ENCODE data around the gene TRIL. TPM values are rescaled to one million over a fixed set of nuclear protein-coding genes. Genes with fewer than 3 reads are reported as not detected.

The TRIL gene
- total RNA-seq, 1 donor from 2014 or later = 6.4 TPM

DNA sequence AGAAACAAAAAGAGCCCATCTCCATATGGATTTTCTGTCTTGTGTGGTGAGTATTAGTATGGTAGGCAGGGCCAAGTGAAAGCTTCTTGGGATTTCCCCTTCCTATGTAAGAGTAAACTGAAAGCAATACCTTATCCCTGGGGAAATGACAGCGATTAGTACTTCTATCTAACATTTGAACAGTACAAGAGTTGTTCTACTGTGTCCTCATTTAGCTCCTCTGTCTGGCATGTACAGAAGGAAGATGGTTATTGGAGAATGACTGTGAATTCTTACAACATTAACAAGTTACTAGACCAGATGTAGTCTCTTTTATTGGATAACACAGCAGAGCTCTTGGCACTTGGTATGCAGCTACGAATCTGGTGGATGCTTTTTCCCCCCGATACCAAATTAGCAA, 17.9 kb upstream of the TRIL start:
- ATAC-seq = no peak
- Histone ChIP-seq H3K36me3 (no peaks in the 10 kb centered on the region), H3K27ac (no peak overlapping the region), H3K9me3 (peaks cover 21% of the 10 kb centered on the region), H3K27me3 (ENCODE audit: low read depth) (no peaks in the 10 kb centered on the region), H3K4me3 (no peak overlapping the region), H3K4me1 (peaks cover 3% of the 10 kb centered on the region)
- DNase-seq = no peak
- intact Hi-C loops (cut with DNase I) = no loop called here
- TF ChIP-seq, protein P1, sequence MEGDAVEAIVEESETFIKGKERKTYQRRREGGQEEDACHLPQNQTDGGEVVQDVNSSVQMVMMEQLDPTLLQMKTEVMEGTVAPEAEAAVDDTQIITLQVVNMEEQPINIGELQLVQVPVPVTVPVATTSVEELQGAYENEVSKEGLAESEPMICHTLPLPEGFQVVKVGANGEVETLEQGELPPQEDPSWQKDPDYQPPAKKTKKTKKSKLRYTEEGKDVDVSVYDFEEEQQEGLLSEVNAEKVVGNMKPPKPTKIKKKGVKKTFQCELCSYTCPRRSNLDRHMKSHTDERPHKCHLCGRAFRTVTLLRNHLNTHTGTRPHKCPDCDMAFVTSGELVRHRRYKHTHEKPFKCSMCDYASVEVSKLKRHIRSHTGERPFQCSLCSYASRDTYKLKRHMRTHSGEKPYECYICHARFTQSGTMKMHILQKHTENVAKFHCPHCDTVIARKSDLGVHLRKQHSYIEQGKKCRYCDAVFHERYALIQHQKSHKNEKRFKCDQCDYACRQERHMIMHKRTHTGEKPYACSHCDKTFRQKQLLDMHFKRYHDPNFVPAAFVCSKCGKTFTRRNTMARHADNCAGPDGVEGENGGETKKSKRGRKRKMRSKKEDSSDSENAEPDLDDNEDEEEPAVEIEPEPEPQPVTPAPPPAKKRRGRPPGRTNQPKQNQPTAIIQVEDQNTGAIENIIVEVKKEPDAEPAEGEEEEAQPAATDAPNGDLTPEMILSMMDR (IDR thresholded peaks at IDR 0.05) = no peak

DNA sequence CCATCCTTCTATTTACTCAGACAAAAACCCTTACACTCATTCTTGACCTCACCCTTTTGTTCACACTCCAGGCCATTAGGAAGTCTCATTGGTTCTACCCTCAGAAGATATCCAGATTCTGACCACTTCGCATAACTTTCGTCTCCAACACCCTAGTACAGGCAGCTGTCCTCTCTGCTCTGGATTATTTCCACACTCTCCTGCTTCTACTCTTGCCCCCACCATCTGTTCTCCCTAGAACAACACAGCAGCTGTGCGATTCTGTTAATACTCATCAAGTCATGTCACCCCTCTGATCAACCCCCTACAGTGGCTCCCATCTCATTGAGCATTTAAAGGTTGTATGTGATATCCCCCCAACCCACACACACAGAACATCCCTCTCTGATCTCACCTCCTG, 15.5 kb upstream of the TRIL start:
- H3K9me3 ChIP-seq = peaks cover 27% of the 10 kb centered on the region
- TF ChIP-seq, protein P1 (IDR thresholded peaks at IDR 0.05) = no peak
- no peaks in the 10 kb centered on the region for H3K4me1 ChIP-seq
- no peaks in the 10 kb centered on the region for H3K27me3 ChIP-seq (ENCODE audit: low read depth)
- ATAC-seq (no peak), DNase-seq (no peak)
- no peak overlapping the region for H3K27ac ChIP-seq
- H3K4me3 ChIP-seq = no peak overlapping the region
- intact Hi-C loops (cut with DNase I) = no loop called here
- H3K36me3 ChIP-seq = no peaks in the 10 kb centered on the region

DNA sequence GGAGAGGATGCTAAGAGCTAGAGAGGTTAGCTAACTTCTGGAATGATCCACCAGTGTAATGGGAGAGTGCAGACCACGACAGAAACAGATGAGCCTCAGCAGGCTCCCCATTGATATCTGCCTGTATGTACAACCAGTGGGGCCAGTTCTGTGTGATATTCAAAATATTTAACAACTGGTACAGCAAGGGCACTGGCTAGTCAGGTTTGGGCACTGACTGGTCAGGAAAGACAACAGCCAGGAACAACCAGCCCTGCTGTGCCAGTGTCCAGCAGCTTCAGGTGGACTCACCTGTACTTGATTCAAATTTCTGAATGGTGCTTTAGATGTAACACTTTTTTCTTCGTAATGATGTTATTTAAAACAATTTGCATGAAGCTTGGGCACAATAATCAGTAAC, 5.9 kb upstream of the TRIL start:
- Histone ChIP-seq H3K4me3 (no peak overlapping the region), H3K9me3 (no peaks in the 10 kb centered on the region), H3K27me3 (ENCODE audit: low read depth) (no peaks in the 10 kb centered on the region), H3K4me1 (peaks cover 2% of the 10 kb centered on the region), H3K36me3 (no peaks in the 10 kb centered on the region), H3K27ac (no peak overlapping the region)
- no peak for ATAC-seq
- no peak for DNase-seq
- TF ChIP-seq, protein P1 (IDR thresholded peaks at IDR 0.05) = no peak
- intact Hi-C loops (cut with DNase I) = no loop called here

DNA sequence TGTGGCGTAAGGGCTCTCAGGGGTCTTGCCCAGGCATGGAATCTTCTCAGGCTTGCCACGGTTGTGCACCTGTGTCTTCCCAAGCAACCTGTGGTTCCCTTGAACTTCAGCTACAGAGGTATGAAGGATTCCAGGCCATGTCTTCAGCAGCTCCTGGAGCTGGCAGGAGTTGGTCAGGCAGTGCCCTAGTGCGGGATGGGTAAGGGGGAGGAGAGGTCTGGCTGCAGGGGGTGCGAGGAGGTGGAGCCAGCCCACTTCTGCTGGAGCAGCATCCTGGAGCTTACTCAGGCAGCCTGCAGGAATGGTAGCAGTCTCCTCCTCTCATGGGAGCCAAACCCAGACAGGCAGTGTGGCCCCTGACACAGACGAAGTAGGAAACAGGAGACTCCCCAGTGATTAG, 3.8 kb upstream of the TRIL start:
- no peaks in the 10 kb centered on the region for H3K9me3 ChIP-seq
- TF ChIP-seq, protein P1 (IDR thresholded peaks at IDR 0.05) = no peak
- H3K27me3 ChIP-seq (ENCODE audit: low read depth) = peaks cover 19% of the 10 kb centered on the region
- intact Hi-C loops (cut with DNase I) = no loop called here
- peaks cover 23% of the 10 kb centered on the region for H3K4me1 ChIP-seq
- DNase-seq (no peak), ATAC-seq (no peak)
- H3K36me3 ChIP-seq = no peaks in the 10 kb centered on the region
- no peak overlapping the region for H3K27ac ChIP-seq
- no peak overlapping the region for H3K4me3 ChIP-seq

DNA sequence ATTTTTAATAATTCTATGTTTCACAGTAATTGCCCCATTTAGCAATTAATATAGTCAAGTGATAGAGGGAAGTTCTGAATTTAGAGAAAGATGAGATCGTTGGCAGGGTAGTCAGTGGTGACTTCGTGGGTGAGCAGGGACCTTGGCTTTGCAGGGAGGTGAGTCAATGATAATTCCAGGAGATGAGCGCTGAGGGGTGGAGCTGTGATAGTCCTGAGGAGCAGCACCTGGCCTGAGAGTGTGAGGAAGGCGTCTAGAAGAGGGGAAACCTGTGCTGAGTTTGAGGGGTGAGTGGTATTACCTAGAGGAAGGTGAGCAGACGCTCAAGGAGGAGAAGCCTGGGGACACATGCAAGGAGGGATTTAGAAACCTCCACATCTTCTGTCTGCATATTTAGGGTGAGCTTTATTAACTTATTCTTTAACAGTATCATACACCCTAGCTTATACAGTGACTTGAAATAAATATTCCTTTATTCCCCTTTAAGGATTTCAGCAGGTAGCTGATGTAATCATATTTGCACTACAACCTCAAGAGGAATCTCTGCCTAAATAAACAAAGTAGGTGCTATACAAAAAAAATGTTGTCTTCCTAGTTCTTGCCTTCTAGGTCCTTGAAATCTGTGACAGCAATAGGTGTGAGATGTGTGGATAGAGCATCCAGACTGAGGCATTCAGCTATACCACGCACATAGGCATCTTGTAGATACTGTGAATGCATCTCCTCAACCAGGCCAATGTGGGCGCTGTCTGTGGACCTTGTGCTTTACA, 2.1 kb upstream of the TRIL start:
- H3K4me1 ChIP-seq = peaks cover 40% of the 10 kb centered on the region
- no peak overlapping the region for H3K4me3 ChIP-seq
- H3K9me3 ChIP-seq = no peaks in the 10 kb centered on the region
- peak in 1 of 2 donors; percentile 3 for ATAC-seq
- intact Hi-C loops (cut with DNase I) = no loop called here
- no peak overlapping the region for H3K27ac ChIP-seq
- DNase-seq = no peak
- TF ChIP-seq, protein P1 (IDR thresholded peaks at IDR 0.05) = no peak
- H3K27me3 ChIP-seq (ENCODE audit: low read depth) = peaks cover 36% of the 10 kb centered on the region
- no peaks in the 10 kb centered on the region for H3K36me3 ChIP-seq
